ENCODE results near the gene MACROH2A1. TPM values are rescaled to one million over a fixed set of nuclear protein-coding genes. Genes with fewer than 3 reads are reported as not detected.

MACROH2A1 gene
- total RNA-seq, 1 donor from 2014 or later, result 315 TPM

GRCh38 chr5:135430135-135430437 is 31.1 kb upstream of the MACROH2A1 start:
- H3K27ac Mint-ChIP-seq, result no peak overlapping the region
- intact Hi-C loops (cut with micrococcal nuclease), result no loop called here
- no peak overlapping the region for H3K4me3 Mint-ChIP-seq
- H3K9me3 Mint-ChIP-seq, result peaks cover 7% of the 10 kb centered on the region
- peaks cover 12% of the 10 kb centered on the region for H3K27me3 Mint-ChIP-seq (ENCODE audit: insufficient read depth)
- no peaks in the 10 kb centered on the region for H3K36me3 Mint-ChIP-seq (ENCODE audit: low read depth)
- no peak for DNase-seq (ENCODE audit: low spot score)
- peaks cover 11% of the 10 kb centered on the region for H3K4me1 Mint-ChIP-seq (ENCODE audit: low read depth)

- H3K4me3 Mint-ChIP-seq, result no peak overlapping the region
- H3K9me3 Mint-ChIP-seq, result peaks cover 7% of the 10 kb centered on the region
- no peaks in the 10 kb centered on the region for H3K36me3 Mint-ChIP-seq (ENCODE audit: low read depth)
- intact Hi-C loops (cut with micrococcal nuclease), result loop anchor here (5.0 kb wide), 1 partner anchor 67 kb away; no protein-coding TSS in a partner anchor
- H3K27me3 Mint-ChIP-seq (ENCODE audit: insufficient read depth), result peaks cover 8% of the 10 kb centered on the region
- H3K27ac Mint-ChIP-seq, result no peak overlapping the region
- no peak for DNase-seq (ENCODE audit: low spot score)
- peaks cover 11% of the 10 kb centered on the region for H3K4me1 Mint-ChIP-seq (ENCODE audit: low read depth)
Observed at GRCh38 chr5:135429301-135430134, 30.5 kb upstream of the MACROH2A1 start.

- peaks cover 15% of the 10 kb centered on the region for H3K4me1 Mint-ChIP-seq (ENCODE audit: low read depth)
- no peak overlapping the region for H3K4me3 Mint-ChIP-seq
- H3K36me3 Mint-ChIP-seq (ENCODE audit: low read depth), result no peaks in the 10 kb centered on the region
- intact Hi-C loops (cut with micrococcal nuclease), result loop anchor here (5.0 kb wide), 1 partner anchor 66 kb away; no protein-coding TSS in a partner anchor
- H3K27me3 Mint-ChIP-seq (ENCODE audit: insufficient read depth), result peaks cover 4% of the 10 kb centered on the region
- H3K9me3 Mint-ChIP-seq, result peaks cover 7% of the 10 kb centered on the region
- no peak for DNase-seq (ENCODE audit: low spot score)
- no peak overlapping the region for H3K27ac Mint-ChIP-seq
Observed at GRCh38 chr5:135428586-135428985, 29.6 kb upstream of the MACROH2A1 start.

GRCh38 chr5:135426102-135427082 is 27.4 kb upstream of the MACROH2A1 start:
- Mint-ChIP-seq H3K27me3 (ENCODE audit: insufficient read depth) (peaks cover 7% of the 10 kb centered on the region), H3K36me3 (ENCODE audit: low read depth) (no peaks in the 10 kb centered on the region), H3K27ac (peak overlapping the region; percentile 36), H3K9me3 (peaks cover 7% of the 10 kb centered on the region), H3K4me3 (no peak overlapping the region), H3K4me1 (ENCODE audit: low read depth) (peaks cover 15% of the 10 kb centered on the region)
- intact Hi-C loops (cut with micrococcal nuclease), result loop anchor here (2.0 to 5.0 kb wide), 2 partner anchors 28 to 64 kb away; partner anchors contain the start of gene MACROH2A1
- peak; percentile 14 for DNase-seq (ENCODE audit: low spot score)

GRCh38 chr5:135425641-135426040 is 26.6 kb upstream of the MACROH2A1 start:
- Mint-ChIP-seq H3K4me3 (no peak overlapping the region), H3K4me1 (ENCODE audit: low read depth) (peaks cover 15% of the 10 kb centered on the region), H3K36me3 (ENCODE audit: low read depth) (no peaks in the 10 kb centered on the region), H3K9me3 (peaks cover 7% of the 10 kb centered on the region), H3K27ac (peak overlapping the region; percentile 36), H3K27me3 (ENCODE audit: insufficient read depth) (peaks cover 14% of the 10 kb centered on the region)
- intact Hi-C loops (cut with micrococcal nuclease), result loop anchor here (2.0 to 5.0 kb wide), 2 partner anchors 27 to 63 kb away; partner anchors contain the start of gene MACROH2A1
- no peak for DNase-seq (ENCODE audit: low spot score)

GRCh38 chr5:135423846-135424168 is 24.8 kb upstream of the MACROH2A1 start:
- peaks cover 12% of the 10 kb centered on the region for H3K9me3 Mint-ChIP-seq
- DNase-seq (ENCODE audit: low spot score), result no peak
- peaks cover 15% of the 10 kb centered on the region for H3K4me1 Mint-ChIP-seq (ENCODE audit: low read depth)
- H3K27me3 Mint-ChIP-seq (ENCODE audit: insufficient read depth), result peaks cover 28% of the 10 kb centered on the region
- no peak overlapping the region for H3K4me3 Mint-ChIP-seq
- H3K27ac Mint-ChIP-seq, result no peak overlapping the region
- intact Hi-C loops (cut with micrococcal nuclease), result no loop called here
- no peaks in the 10 kb centered on the region for H3K36me3 Mint-ChIP-seq (ENCODE audit: low read depth)

- Mint-ChIP-seq H3K9me3 (peaks cover 7% of the 10 kb centered on the region), H3K4me1 (ENCODE audit: low read depth) (peaks cover 15% of the 10 kb centered on the region), H3K36me3 (ENCODE audit: low read depth) (no peaks in the 10 kb centered on the region), H3K27ac (peak overlapping the region; percentile 40), H3K4me3 (no peak overlapping the region), H3K27me3 (ENCODE audit: insufficient read depth) (peaks cover 33% of the 10 kb centered on the region)
- intact Hi-C loops (cut with micrococcal nuclease), result no loop called here
- DNase-seq (ENCODE audit: low spot score), result no peak
Observed at GRCh38 chr5:135423146-135423845, 24.3 kb upstream of the MACROH2A1 start.

GRCh38 chr5:135422419-135422818 is 23.4 kb upstream of the MACROH2A1 start:
- H3K27me3 Mint-ChIP-seq (ENCODE audit: insufficient read depth), result peaks cover 38% of the 10 kb centered on the region
- H3K4me1 Mint-ChIP-seq (ENCODE audit: low read depth), result peaks cover 15% of the 10 kb centered on the region
- H3K36me3 Mint-ChIP-seq (ENCODE audit: low read depth), result no peaks in the 10 kb centered on the region
- intact Hi-C loops (cut with micrococcal nuclease), result no loop called here
- DNase-seq (ENCODE audit: low spot score), result no peak
- H3K9me3 Mint-ChIP-seq, result peaks cover 5% of the 10 kb centered on the region
- no peak overlapping the region for H3K4me3 Mint-ChIP-seq
- no peak overlapping the region for H3K27ac Mint-ChIP-seq

- Mint-ChIP-seq H3K27ac (no peak overlapping the region), H3K4me1 (ENCODE audit: low read depth) (no peaks in the 10 kb centered on the region), H3K9me3 (peaks cover 5% of the 10 kb centered on the region), H3K27me3 (ENCODE audit: insufficient read depth) (peaks cover 66% of the 10 kb centered on the region), H3K36me3 (ENCODE audit: low read depth) (no peaks in the 10 kb centered on the region), H3K4me3 (no peak overlapping the region)
- intact Hi-C loops (cut with micrococcal nuclease), result no loop called here
- DNase-seq (ENCODE audit: low spot score), result no peak
Observed at GRCh38 chr5:135417083-135417482, 18.1 kb upstream of the MACROH2A1 start.

- H3K9me3 Mint-ChIP-seq, result peaks cover 3% of the 10 kb centered on the region
- H3K27ac Mint-ChIP-seq, result no peak overlapping the region
- H3K4me1 Mint-ChIP-seq (ENCODE audit: low read depth), result peaks cover 11% of the 10 kb centered on the region
- no peak overlapping the region for H3K4me3 Mint-ChIP-seq
- intact Hi-C loops (cut with micrococcal nuclease), result no loop called here
- H3K36me3 Mint-ChIP-seq (ENCODE audit: low read depth), result peaks cover 1% of the 10 kb centered on the region
- H3K27me3 Mint-ChIP-seq (ENCODE audit: insufficient read depth), result peaks cover 22% of the 10 kb centered on the region
- DNase-seq (ENCODE audit: low spot score), result no peak
Observed at GRCh38 chr5:135405082-135405481, 6.1 kb upstream of the MACROH2A1 start.

- H3K4me1 Mint-ChIP-seq (ENCODE audit: low read depth), result peaks cover 24% of the 10 kb centered on the region
- intact Hi-C loops (cut with micrococcal nuclease), result no loop called here
- H3K36me3 Mint-ChIP-seq (ENCODE audit: low read depth), result peaks cover 11% of the 10 kb centered on the region
- DNase-seq (ENCODE audit: low spot score), result no peak
- peaks cover 22% of the 10 kb centered on the region for H3K27me3 Mint-ChIP-seq (ENCODE audit: insufficient read depth)
- peaks cover 3% of the 10 kb centered on the region for H3K9me3 Mint-ChIP-seq
- H3K4me3 Mint-ChIP-seq, result no peak overlapping the region
- no peak overlapping the region for H3K27ac Mint-ChIP-seq
Observed at GRCh38 chr5:135402031-135402430, 3.0 kb upstream of the MACROH2A1 start.

- H3K4me3 Mint-ChIP-seq, result peak overlapping the region; percentile 95
- DNase-seq (ENCODE audit: low spot score), result no peak
- intact Hi-C loops (cut with micrococcal nuclease), result no loop called here
- peaks cover 34% of the 10 kb centered on the region for H3K4me1 Mint-ChIP-seq (ENCODE audit: low read depth)
- H3K27me3 Mint-ChIP-seq (ENCODE audit: insufficient read depth), result peaks cover 13% of the 10 kb centered on the region
- H3K27ac Mint-ChIP-seq, result peak overlapping the region; percentile 37
- H3K9me3 Mint-ChIP-seq, result peaks cover 3% of the 10 kb centered on the region
- peaks cover 12% of the 10 kb centered on the region for H3K36me3 Mint-ChIP-seq (ENCODE audit: low read depth)
Observed at GRCh38 chr5:135400866-135401265, 1.8 kb upstream of the MACROH2A1 start.

All from activated T-helper 1 cell treated with anti-CD3 and anti-CD28 coated beads, Interleukin-12 subunit alpha, Interleukin-12 subunit beta, Interleukin-2, Interleukin-4 antibody, amounts not matched to agents 30 ng/mL and 10 ng/mL and 1 ng/mL, durations not matched to agents 14 hours and 24 hours and 36 hours (primary cell).